OCI-LY3 (cell line): ENCODE measurements around the gene RNF144B.

Experiments used
- EZH2phosphoT487 ChIP-seq: fragments of 200-600 bp; shearing (Covaris generic); IDR thresholded peaks from 2 replicates; pipeline ENCODE4 v1.6.1; 2018; ENCODE audit warnings: antibody characterized with exemption, mixed run types, low read depth
- TF ChIP-seq, protein P1 (sequence below): fragments of 200-600, 300-600 bp; sonication (generic); IDR thresholded peaks from 2 replicates; pipeline ENCODE4 v1.5.1; 2014; ENCODE audit warnings: antibody characterized with exemption, low read length, low read depth

DNA sequence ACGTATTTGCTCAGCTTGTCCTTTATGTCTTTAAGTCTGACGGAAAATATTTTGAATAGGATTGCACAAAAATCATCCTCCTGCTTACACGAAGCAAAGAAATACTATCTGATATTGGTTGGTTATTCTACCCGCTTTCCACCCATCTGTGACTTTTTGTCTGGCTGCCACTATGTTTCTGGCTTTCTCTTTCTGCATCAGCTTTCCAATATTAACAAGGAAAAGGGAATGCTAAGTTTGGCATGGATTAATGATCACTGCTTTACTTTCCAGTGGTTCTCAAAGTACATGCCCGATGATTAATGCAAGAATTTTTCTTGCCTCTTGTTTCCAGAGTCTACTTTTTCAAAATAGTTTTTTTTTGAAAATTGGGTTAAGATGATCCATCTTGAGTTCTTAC is 57.0 kb downstream of the RNF144B start:
- TF ChIP-seq, protein P1, sequence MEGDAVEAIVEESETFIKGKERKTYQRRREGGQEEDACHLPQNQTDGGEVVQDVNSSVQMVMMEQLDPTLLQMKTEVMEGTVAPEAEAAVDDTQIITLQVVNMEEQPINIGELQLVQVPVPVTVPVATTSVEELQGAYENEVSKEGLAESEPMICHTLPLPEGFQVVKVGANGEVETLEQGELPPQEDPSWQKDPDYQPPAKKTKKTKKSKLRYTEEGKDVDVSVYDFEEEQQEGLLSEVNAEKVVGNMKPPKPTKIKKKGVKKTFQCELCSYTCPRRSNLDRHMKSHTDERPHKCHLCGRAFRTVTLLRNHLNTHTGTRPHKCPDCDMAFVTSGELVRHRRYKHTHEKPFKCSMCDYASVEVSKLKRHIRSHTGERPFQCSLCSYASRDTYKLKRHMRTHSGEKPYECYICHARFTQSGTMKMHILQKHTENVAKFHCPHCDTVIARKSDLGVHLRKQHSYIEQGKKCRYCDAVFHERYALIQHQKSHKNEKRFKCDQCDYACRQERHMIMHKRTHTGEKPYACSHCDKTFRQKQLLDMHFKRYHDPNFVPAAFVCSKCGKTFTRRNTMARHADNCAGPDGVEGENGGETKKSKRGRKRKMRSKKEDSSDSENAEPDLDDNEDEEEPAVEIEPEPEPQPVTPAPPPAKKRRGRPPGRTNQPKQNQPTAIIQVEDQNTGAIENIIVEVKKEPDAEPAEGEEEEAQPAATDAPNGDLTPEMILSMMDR, result no peak
- TF ChIP-seq EZH2phosphoT487, result no peak
